HG02973 (cell line): ENCODE results near the gene PGBD5.
"Not testable (repeated sequence)": the region's sequence is repeated elsewhere in the genome, so short reads cannot be mapped to it uniquely, and the experiment has no call there.

Experiments used
- ATAC-seq: cut with Tn5 transposase; IDR thresholded peaks from one replicate; pipeline ENCODE4 v1.9.1; 2021; ENCODE audit warnings: moderate library complexity; ENCODE audit not compliant: unreplicated experiment

Gene PGBD5

GRCh38 chr1:230425252-230426091 is 660 bp downstream of the PGBD5 start:
- no peak for ATAC-seq

DNA sequence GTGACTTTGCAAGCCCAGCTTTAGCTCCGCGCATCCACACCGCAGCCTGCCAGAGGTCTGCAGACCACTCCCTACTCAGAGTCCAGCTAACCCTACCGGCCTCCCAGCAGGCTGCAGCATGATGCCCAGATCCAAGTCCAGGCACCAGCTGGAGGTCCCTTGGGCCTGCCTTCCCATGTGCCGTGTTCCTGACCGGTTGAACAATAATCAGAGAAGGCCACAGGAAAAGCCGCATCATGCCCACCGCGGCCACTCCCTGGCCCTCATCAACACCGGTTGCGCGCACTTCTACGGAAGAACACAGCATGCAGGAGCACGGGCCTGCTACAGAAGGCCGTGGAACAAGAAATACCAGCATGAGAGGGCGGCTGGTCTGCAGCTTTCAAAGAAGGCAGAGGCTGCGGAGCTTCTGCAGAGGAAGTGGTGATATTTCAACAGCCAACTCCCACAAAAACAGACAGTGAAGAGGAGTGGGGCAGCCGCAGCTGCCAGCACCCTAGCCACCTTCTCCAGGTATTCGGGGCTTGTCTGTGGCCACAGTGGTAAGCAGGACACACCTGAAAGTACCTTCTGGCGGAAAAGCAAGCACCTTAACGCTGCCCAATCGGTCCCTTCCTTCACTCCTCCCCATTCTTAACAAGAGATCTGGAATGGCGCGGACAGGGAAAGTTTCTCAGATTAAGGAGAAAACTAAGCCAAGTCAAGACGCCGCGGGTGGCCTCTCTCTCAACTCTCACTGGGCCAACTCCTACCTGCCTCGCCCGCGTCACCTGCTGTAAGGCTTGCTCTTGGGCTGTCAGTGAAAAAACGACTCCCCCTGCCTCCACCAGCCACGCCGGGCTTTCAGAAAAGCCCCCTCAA is 1.5 kb downstream of the PGBD5 start:
- ATAC-seq: no peak

- no peak for ATAC-seq
Measured at GRCh38 chr1:230423951-230424350, 2.2 kb downstream of the PGBD5 start.

GRCh38 chr1:230423261-230423660 is 2.9 kb downstream of the PGBD5 start:
- no peak for ATAC-seq

- no peak for ATAC-seq
Measured at GRCh38 chr1:230422221-230422981, 3.7 kb downstream of the PGBD5 start.

DNA sequence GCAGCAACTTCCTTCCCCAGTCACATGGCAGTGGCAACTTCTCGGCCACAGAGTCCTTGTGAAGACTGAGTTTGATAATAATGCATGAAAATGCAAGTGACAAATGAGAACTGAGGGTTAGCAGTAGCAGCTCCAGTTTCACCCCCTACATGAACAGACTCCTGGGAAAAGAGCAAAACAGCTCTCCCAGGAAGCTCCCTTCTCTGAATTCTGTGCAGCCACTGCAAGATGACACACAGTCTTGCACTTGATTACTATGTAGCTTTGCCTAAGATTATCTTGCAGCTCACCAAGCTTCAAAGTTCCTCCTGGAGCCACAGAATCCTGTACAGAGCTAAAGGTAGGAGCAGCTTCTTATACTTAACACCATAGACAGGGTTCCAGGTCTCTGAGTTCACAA is 4.7 kb downstream of the PGBD5 start:
- no peak for ATAC-seq

- ATAC-seq: not testable (repeated sequence)
Measured at GRCh38 chr1:230420372-230420771, 5.8 kb downstream of the PGBD5 start.

- no peak for ATAC-seq
Measured at GRCh38 chr1:230416430-230416829, 9.7 kb downstream of the PGBD5 start.

GRCh38 chr1:230415405-230416132 is 10.6 kb downstream of the PGBD5 start:
- no peak for ATAC-seq

DNA sequence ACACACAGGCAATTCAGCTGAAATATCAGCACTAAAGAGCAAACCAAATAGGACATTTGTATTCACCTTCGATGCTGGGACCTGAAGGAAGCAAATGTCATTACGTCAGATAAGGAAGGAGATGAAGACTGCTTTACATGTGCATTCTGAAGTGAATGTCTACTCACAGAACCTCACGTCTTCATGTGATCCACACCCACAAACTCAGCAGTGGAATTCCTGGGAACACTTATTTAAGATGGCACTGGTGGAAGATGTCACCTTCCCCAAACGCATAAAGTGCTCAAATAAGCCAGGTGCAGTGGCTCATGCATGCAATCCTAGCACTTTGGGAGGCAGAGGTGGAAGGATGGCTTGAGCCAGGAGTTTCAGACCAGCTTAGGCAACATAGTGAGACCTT is 11.4 kb downstream of the PGBD5 start:
- no peak for ATAC-seq

GRCh38 chr1:230414102-230414501 is 12.0 kb downstream of the PGBD5 start:
- ATAC-seq: no peak

DNA sequence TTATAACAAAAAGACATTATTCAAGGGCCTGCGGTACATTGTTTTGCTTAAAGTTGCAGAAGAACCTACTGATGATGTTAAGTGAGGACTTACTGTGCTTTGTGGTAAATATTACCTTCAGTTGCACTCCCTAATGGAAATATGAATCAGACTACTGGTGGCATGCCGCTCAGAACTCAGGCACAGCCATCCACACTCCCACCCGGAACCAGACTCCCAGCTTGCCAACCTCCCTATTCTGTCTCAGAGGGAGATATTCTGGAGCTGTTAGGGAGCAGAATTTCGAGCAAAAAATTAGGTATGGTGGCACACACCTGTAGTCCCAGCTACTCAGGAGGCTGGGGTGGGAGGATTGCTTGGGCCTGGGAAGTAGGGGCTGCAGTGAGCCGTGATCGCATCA is 13.1 kb downstream of the PGBD5 start:
- ATAC-seq: no peak

- ATAC-seq: no peak
Measured at GRCh38 chr1:230408971-230409370, 17.2 kb downstream of the PGBD5 start.

DNA sequence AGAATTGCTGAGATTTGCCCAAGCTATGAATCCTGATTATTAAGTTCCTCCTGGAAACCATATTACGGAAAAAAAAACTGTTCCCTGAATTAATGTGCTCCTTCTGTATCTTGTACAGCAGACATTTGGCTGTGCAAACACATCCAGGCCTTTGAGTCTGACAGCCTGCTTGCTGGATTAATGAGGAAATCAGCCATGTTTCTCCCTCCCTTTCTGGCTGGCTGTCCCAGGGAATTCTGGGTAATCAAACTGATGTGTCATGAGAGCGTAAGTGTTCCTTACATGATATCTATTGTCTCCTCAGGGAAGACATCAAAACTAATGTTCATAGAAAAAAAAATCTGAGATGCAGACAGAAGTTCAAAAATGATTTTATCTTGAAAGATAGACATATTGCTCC is 18.8 kb downstream of the PGBD5 start:
- ATAC-seq: no peak

DNA sequence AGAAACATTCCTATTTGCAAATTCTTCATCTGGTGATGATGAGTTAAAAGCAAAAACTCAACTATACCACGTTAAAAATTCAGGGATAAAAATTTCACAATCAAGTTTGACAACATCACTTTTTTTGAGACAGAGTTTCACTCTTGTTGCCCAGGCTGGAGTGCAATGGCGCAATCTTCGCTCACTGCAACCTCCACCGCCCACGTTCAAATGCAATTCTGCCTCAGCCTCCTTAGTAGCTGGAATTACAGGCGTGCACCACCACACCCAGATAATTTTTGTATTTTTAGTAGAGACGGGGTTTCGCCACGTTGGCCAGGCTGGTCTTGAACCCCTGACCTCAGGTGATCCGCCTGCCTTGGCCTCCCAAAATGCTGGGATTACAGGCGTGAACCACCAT is 19.4 kb downstream of the PGBD5 start:
- ATAC-seq: not testable (repeated sequence)

DNA sequence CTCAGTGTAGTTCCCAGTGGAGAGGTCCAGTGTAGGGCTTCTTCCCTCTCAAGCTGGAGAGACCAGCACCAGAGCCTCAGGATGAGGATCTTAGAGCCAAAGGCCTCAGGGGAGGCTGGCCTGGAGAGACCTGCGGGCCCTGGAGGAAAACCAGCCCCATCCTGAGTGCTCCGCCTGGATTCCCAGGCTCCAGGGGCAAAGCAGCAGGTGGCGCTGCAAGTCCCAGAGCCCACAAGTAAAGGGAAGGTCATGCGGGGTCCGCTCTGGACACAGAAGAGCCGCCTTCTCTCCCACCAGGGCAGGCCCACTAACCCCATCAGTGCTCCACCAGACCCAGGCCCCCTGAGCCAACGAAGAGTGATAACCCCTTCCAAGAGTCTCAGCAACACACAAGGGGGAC is 22.7 kb downstream of the PGBD5 start:
- ATAC-seq: no peak

DNA sequence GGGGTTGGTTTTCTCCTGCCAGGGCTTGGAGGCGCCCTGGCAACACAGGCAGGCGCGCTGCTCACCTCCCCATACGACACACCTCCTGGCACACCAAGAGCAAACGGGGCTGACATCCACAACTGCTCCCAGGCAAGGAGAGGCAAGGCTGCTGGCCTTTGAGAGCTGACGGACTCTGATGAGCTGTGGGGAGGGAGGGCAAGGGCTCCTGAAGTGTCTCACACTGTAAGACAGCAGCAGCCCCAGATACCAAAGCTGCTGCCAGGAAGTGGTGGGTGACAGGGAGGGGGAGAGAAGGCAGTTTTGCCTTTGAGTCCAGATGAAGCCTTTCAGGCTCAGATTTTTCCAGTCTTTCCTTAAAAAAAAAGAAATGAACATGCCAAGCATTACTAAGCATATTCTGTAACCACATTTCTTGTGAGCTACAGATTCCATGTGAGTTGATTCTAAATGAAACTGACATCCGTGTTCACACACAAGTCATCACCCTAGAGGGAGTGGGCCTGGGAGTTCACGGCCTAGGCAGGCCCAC is 24.3 kb downstream of the PGBD5 start:
- ATAC-seq: no peak

DNA sequence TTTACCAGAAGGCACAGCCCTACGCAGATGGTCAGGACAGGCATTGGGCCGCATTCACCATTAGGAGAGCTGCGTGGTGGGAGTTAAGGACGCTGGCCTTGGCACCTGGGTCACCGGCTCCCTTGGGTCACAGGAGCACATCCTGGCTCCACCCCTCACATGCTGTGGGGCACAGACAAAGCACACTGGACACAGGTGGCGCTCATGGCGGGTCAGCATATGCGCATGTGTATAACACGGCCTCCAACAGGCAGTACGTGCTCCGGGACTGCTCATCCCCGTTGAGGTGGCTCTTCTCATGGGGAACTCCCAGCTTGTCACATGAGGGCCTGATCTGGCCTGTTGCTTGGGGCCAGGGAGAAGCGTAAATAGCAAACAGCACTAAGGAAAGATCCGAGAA is 25.0 kb downstream of the PGBD5 start:
- no peak for ATAC-seq

DNA sequence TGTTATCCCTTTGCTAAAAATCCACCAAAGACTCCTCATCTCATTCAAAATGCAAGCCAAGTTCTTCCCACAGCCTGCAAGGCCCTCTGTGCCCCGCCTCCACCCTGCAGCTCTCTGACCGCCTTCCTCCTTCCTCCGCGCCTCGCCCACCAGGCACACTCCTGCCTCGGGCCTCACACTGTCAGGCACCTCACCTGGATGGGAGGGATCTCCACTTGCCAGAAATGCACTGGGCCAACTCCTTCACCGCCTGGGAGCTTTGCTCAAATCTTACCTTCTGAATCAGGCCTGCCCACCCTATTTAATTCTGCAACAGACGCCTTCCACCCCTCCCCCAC is 26.2 kb downstream of the PGBD5 start:
- ATAC-seq: no peak

- no peak for ATAC-seq
Measured at GRCh38 chr1:230399321-230400006, 26.7 kb downstream of the PGBD5 start.
